Stimulated activated CD8-positive, alpha-beta memory T cell treated with anti-CD3 and anti-CD28 coated beads, Interleukin-7, amount 100 ng/mL, for 48 hours (primary cell): ENCODE measurements around the gene CDH22.

ENCODE experiments used
- DNase-seq, 2 donors: peaks; one replicate each; pipeline ENCODE4 v3.0.0-alpha.2; 2020; ENCODE audit warnings: low read depth in 1 of 2; ENCODE audit errors: extremely low read depth in 1 of 2

Gene CDH22

GRCh38 chr20:46324960-46325703, 16.8 kb upstream of the CDH22 start:
- DNase-seq = no peak

GRCh38 chr20:46324379-46324778, 16.1 kb upstream of the CDH22 start:
- no peak for DNase-seq

- no peak for DNase-seq
Measured at GRCh38 chr20:46323557-46323956, 15.3 kb upstream of the CDH22 start.

- no peak for DNase-seq
Measured at GRCh38 chr20:46322641-46323040, 14.3 kb upstream of the CDH22 start.

GRCh38 chr20:46317685-46318177, 9.4 kb upstream of the CDH22 start:
- DNase-seq = no peak

- DNase-seq = no peak
Measured at GRCh38 chr20:46316984-46317684, 8.8 kb upstream of the CDH22 start.

GRCh38 chr20:46315311-46315710, 7.0 kb upstream of the CDH22 start:
- DNase-seq = no peak

GRCh38 chr20:46312945-46313861, 4.9 kb upstream of the CDH22 start:
- no peak for DNase-seq

- no peak for DNase-seq
Measured at GRCh38 chr20:46312075-46312944, 4.0 kb upstream of the CDH22 start.

- no peak for DNase-seq
Measured at GRCh38 chr20:46311719-46312074, 3.4 kb upstream of the CDH22 start.

GRCh38 chr20:46311039-46311650, 2.8 kb upstream of the CDH22 start:
- no peak for DNase-seq

- no peak for DNase-seq
Measured at GRCh38 chr20:46309945-46310344, 1.6 kb upstream of the CDH22 start.

- no peak for DNase-seq
Measured at GRCh38 chr20:46307999-46308257, 370 bp downstream of the CDH22 start.

- peak; percentile 20 to 64 for DNase-seq
Measured at GRCh38 chr20:46307139-46307998, 929 bp downstream of the CDH22 start.

GRCh38 chr20:46306743-46307138, 1.6 kb downstream of the CDH22 start:
- no peak for DNase-seq

GRCh38 chr20:46305973-46306360, 2.3 kb downstream of the CDH22 start:
- no peak for DNase-seq

- DNase-seq = no peak
Measured at GRCh38 chr20:46305331-46305972, 2.8 kb downstream of the CDH22 start.

GRCh38 chr20:46304852-46305251, 3.4 kb downstream of the CDH22 start:
- no peak for DNase-seq

GRCh38 chr20:46304361-46304760, 3.9 kb downstream of the CDH22 start:
- no peak for DNase-seq
